ENCODE data around the gene DEAF1. TPM values are rescaled to one million over a fixed set of nuclear protein-coding genes. Genes with fewer than 3 reads are reported as not detected.
A peak's percentile ranks its signal among the peaks of the same experiment; 100 is the strongest.

Gene DEAF1
- total and polyA plus RNA-seq, 2 of the 13 experiments (the other 11 are each of a cell fraction or from before 2014, with no cell fraction given) = 22.3 to 29.6 TPM

- peak; percentile 86 for TF ChIP-seq ZFP91 (CRISPR knock-in tag; IDR thresholded peaks at IDR 0.05; ENCODE audit: borderline replicate concordance)
- peak; percentile 94 for TF ChIP-seq SKI (IDR thresholded peaks at IDR 0.05; ENCODE audit: partially characterized antibody)
- peak; percentile 4 for TF ChIP-seq AGO1 (IDR thresholded peaks at IDR 0.05; ENCODE audit: low read depth, low read length, poor library complexity, severe bottlenecking)
- TF ChIP-seq SNRNP70 (IDR thresholded peaks at IDR 0.05; ENCODE audit: low read depth, low read length) = no peak
- 0 out of 2 replicates have a peak, but pooled peaks have one; percentile 47 for TF ChIP-seq ZNF138 (CRISPR knock-in tag; IDR thresholded peaks at IDR 0.05; ENCODE audit: low read depth)
- TF ChIP-seq ZFYVE20 (CRISPR knock-in tag; IDR thresholded peaks at IDR 0.05; ENCODE audit: borderline replicate concordance, low read depth) = peak; percentile 17; the same call in 1 of the 2 replicates
- TF ChIP-seq ARID5B (CRISPR knock-in tag; IDR thresholded peaks at IDR 0.05) = peak; percentile 69
- no peak; the same call in 1 of the 2 replicates for TF ChIP-seq ZNF570 (CRISPR knock-in tag; IDR thresholded peaks at IDR 0.05; ENCODE audit: borderline replicate concordance)
- TF ChIP-seq ZFP36 (IDR thresholded peaks at IDR 0.05; ENCODE audit: borderline replicate concordance, low read depth, low read length, partially characterized antibody) = no peak
- TF ChIP-seq ZNF326 (CRISPR knock-in tag; IDR thresholded peaks at IDR 0.05; ENCODE audit: borderline replicate concordance) = 0 out of 2 replicates have a peak, but pooled peaks have one; percentile 21
- 0 out of 2 replicates have a peak, but pooled peaks have one; percentile 36 for TF ChIP-seq POGK (CRISPR knock-in tag; conservative IDR thresholded peaks at IDR 0.05)
- TF ChIP-seq ATF6 (CRISPR knock-in tag; conservative IDR thresholded peaks at IDR 0.05) = no peak
Observed at GRCh38 chr11:706957-707816, 12.2 kb upstream of the DEAF1 start (continued).
